T-helper 2 cell (primary cell): ENCODE data around the gene EHD1.

Experiments
- DNase-seq, 5 experiments: peaks; one replicate each; pipeline versions ENCODE4 v3.0.0 to v3.0.0-alpha.2; 2012 to 2022
- total RNA-seq, 2 donors: gene quantifications; one replicate each; lab custom pipeline; 2026; lab: John Stamatoyannopoulos, UW

EHD1 gene
- total RNA-seq, result 339 to 500 reads per million in 2 donors

DNA sequence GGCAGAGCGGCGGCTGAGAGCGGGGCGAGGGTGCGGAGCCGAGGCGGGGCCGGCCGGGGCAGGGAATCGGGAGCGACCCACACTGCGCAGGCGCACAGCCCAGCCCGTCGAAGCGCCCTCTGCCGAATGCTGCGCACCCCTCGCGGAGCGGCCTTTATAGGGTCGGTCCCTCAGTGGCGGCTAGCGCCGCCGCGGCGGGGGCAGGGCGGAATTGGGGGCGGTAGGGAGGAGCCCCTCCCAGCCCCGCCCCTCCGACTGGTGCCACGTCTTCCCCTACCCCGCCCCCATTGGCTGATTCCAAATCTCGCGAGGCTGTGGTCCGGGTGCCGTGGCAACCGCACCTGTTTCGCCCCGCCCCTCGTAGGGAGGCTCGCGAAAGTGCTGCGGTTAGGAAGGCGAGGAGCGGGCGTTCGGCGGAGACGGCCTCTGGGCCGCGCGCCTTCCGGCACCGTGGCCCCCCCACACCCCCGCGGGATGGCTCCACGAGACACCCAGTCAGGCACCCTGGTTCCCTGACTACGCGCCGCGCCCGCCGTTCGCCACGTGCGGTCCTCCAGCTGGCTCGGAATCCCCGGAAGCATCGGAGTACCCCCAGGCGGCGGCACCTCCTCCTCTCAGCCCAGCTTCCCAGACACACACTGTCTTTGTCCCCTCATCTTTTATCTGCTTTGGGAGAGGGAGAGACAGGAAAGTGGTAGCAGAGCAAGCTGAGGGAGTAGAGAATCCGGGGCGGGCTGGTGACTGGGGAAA is at the start of gene EHD1:
TSS of gene EHD1 (minus strand) at position 128 of the 750 bp plus-strand sequence. CDS start 157 bp downstream, outside the sequence.
- DNase-seq, result peak; percentile 99 to 100 (median 99)

DNA sequence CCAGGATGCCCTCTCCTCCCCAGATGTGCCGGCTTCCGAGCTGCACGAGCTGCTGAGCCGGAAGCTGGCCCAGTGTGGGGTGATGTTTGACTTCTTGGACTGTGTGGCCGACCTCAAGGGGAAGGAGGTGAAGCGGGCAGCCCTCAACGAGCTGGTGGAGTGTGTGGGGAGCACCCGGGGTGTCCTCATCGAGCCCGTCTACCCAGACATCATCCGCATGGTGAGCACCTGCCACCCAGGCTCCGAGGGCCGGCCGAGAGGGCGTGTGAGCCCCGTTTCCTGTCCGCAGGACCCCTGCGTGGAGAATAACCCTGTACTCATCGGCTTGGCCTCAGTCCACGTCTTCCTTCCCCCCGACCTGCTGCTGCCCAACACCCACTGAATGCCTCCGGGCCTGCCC is 48.3 kb upstream of the EHD1 start:
- no peak for DNase-seq

DNA sequence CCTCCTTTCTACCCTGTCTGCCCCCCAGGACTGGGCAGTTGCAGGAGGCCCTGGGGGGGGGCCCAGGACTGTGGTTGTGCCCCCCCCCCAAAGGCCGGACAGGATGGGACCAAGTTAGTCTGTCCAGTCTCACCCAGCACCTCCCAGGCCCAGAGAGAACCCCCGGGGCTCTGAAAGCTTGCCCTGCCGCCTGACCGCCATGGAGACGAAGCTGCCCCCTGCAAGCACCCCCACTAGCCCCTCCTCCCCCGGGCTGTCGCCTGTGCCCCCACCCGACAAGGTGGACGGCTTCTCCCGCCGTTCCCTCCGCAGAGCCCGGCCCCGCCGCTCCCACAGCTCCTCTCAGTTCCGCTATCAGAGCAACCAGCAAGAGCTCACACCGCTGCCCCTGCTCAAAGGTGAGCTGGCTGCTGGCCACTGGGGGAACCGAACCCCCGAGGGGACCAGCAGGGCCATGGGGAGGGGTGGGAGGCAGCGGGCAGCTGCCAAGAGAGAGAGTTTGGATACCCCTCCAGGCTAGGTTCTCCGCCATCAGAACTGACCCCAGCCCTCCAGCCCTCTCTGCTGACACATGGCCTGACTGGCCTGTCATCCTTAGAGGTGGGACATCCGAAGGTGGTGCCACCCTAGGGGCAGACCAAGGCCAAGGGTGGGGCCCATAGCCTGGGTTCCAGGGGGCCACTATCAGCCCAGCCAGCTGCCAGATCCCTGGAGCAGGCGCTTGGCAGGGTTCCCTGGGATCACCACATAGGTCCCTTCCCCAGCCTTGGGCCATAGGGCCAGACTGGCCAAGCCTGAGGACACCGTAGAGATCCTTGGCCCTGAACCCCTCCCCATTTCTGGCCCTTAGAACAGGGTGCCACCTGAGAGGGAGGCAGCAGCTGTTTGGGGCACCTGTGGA is 47.4 kb upstream of the EHD1 start:
- no peak for DNase-seq

DNA sequence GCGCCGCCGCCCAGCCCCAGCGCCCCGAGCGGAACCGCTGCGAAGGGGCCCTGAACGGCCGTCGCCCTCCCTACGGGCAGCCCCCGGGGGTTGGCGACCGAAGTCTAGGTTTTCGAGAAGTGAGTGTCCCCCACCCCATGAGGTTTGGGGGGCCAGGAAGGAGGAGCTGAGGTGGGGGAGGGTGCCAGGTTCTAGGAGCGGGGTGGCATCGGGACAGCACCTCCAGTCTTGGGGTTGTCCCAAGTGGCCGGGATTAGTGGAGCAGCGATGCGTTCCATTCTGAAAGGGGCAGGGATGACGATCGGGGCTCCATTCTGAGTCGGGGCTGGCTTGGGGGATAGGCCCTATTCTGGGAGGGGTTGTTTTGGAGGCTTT is 46.5 kb upstream of the EHD1 start:
- DNase-seq, result no peak

DNA sequence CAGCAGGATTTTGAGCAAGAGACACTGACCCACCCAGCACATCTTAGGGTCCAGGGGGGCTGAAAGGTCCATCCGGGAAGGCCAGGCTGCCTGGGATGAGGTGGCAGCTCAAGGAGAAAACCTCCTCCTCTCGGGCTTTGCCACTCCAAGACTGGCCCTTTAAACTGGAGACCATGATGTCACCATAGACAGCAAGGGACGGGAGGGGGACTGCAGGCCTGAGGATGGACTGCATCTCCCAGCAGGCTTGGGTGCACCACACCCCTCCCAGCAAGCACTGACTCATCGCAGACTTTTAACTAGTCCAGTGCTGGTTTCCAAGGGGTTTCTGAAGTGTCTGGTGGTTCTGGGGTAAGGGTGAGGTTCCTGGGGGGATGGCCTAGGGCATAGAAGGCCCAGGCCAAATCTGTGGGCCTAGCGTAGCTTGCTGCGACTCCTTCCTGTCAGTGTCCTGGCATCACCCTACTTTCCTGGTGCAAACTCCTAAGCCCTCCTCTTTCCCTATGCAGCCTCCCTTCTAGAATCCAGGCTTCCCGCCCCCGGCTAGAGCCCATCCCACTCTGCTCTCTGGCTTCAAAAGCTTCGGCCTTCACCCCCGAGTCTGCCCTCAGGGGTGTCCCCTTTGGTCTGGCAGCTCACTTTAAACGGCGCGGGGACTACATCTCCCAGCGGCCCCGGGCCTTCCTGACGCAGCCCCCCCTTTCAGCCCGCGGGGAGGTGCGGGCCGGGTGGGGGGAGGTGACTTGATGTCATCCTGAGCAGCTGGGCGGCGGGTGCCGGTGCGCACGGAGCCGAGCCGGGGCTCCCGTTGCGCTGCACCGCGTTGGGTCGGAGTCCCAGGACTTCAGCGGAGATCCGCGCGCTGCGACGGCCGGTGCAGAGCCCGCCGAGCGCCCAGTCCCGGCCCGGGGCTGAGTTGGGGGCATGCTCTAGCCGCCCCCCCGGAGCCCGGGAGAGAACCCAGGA is 45.8 kb upstream of the EHD1 start, which contains the start of gene PPP2R5B:
TSS of gene PPP2R5B (plus strand) at position 746 of the 966 bp plus-strand sequence. CDS start 1,046 bp downstream, outside the sequence.
- peak; percentile 82 to 96 (median 86) for DNase-seq

DNA sequence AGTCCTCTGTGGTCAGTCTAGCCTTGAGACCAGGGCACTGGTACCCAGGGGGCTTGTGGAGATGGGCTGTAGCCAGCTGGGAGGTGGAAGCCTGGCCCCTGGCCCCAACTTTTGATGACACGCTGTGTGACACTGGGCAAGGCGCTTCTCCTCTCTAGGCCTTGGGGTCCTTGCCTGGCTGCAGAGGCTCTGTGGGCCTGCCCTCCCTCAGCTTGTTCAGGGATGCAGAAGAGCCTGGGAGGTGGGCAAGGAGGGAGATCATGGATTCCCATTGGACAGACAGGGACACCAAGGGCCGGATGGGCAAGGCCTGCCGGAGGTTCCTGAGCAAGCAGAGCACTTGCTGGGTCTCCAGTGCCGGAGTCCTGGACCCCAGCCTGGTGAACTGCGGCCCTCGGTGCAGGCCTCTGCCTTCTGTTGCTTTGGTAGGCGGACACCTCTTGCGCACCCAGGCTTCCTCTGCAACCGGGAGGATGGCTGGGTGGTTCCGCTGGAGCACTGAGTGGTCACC is 44.8 kb upstream of the EHD1 start:
- no peak for DNase-seq

DNA sequence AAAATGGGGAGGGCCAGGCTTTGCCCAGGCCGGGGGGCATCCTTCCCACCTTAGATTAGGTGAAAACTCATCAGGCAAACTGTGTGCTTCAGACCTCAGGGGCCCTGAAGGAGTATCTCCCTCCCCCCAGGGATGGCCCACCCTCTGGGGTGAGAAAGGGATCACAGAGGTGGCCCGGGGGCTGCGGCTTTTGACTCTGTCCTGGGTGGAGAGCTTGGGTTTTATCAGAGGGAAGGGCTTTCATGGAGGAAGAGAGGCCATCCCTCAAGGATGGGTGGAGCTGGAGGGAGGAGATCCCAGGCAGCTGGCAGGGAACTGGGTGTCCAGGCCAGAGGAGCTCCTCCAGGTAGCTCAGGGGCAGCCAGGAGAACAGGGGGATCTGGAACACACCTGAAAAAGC is 43.0 kb upstream of the EHD1 start:
- no peak for DNase-seq

DNA sequence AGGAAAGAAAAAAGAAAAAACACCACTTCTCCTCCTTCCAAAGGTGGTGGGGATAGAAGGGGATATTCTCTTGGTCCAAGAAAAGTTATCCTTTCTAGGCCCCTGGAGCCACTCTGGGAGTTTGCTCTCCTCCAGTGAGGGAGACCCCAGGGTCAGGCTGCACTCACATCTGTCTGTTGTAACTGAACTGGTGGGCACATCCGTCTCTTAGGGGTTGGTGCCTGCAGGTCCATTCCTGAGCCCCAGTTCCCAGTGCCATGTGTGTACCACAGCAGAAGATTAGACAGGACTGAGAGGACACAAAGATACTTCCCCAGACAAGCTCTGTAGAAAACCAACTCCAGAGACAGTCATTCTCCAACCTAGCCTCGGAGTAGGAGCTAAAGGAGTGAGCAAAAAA is 41.7 kb upstream of the EHD1 start:
- DNase-seq, result no peak

DNA sequence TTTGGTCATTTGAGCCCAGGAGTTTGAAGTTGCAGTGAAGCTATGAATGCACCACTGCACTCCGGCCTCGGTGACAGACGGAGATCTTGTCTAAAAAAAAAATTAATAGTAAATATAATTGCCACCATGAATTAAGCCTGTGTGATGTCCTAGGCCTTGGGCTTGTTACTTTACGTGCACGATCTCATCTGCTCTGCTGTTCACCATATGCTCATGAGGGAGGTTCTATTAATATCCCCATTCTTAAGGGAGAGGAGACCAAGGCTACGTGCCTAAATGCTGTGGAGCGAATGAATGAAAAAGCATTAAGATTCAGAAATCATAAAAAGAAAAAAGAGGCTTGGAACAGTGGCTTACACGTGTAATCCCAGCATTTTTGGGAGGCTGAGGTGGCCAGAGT is 41.2 kb upstream of the EHD1 start:
- no peak for DNase-seq

DNA sequence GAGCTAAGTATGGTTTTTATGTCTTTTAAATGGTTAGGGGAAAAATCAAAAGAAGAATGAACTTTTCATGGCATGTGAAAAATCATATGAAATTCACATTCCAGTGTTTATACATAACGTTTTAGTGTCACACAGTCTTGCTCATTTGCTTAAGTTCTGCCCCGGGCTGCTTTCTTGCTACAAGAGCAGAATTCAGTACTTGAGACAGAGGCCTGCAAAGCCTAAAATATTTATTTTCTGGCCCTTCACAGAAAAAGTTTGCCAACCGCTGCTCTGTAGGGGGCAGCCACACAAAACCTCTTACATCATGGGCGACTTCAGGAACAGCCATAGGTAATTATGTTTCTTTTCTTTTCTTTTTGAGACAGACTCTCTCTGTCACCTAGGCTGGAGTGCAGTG is 39.6 kb upstream of the EHD1 start:
- peak in 1 of 5 experiments; percentile 19 for DNase-seq

DNA sequence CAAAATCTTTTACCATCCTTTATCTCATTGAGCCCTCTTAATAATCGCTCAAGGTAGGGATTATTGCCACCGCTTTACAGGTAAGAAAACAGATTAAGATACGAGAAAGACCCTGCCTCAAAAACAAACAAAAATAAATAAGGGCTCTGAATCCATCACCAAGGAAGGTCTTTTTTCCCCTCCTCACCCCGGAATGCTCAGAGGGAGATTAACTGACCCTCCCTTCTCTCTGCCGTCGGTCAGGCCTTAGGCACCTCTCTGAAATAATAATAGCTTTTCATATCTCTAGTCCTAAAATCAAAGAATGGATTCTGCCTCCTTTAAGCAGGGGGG is 39.2 kb upstream of the EHD1 start:
- no peak for DNase-seq

DNA sequence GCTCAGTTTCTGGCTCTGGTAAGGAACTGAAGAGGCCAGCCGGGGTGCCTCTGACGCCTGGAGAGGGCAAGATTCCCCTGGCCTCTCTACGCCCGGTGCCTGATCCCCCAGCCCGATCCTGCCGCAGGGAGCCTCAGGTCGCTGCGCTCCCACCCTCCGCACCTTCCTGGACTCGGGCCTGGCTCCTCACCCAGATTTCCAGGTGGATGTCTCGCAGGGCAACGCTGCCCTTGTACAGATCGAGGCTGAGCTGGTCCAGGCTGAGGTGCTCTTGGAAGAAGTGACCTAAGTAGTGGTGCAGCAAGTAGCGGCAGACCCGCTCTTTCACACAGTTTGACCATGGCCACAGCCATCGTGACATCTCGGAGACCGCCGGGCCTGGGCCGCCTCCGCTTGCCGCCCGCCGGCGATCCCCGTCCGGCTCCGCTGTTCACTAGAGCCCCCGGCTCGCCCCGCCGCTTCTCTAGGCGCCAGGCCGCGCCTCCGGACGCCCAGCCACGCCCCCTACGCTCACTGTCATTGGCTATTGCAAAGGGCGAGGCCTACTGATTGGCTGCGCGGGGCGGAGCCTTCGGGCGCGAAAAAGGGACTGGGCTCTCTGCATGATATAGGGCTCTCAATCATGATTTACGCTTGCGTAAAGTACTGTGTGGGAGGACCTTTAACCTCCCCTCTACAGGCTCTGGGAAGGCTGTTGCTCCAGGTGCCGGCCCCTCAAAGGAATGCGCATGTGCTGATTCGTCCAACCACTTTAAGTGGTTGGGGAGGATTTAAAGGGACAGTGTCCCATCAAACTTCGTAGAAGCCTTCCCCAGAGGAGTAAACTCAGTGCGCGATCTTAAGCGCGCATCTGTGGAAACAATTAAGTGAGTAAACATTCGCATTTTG is 38.6 kb upstream of the EHD1 start, which contains the start of gene ATG2A:
TSS of gene ATG2A (minus strand) at position 435 of the 888 bp plus-strand sequence. CDS start at position 361, 74 bp downstream.
- peak; percentile 96 to 100 (median 98) for DNase-seq

DNA sequence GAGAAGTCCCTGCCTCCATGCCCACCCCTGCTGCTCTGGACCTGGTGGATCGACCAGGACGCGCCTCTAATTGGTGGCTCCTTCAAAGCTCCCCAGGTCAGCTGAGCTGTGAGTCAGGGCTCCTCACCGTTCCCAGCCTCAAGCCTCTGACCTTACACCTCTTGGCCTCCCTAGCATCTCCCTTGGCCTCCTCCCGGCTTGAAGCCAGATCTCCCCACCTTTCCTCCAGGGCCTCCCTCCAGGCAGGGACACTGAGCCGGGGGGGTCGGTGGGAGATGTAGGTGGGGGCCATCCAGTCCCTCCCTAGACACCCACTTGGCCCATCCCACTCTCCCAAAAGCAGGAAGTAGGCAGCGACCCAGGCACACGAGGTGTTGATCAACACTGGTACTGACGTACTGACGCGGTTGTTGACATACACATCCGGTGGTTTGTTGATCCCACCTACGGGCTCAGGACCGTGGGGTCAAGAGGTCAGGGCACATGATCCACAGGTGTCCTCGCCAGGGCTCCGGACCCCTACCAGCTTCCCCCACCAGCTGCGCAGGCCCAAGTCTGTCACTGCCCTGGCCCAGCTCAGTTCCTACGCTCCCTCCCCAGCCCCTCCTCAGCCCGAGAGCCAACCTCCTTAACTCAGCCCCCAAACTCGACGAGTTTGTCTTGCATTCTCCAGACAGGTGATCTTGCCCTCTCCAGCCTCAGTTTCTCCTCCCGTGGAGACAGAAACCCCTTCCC is 37.8 kb upstream of the EHD1 start:
- DNase-seq, result peak in 3 of 5 experiments; percentile 35 to 76 (median 55)

DNA sequence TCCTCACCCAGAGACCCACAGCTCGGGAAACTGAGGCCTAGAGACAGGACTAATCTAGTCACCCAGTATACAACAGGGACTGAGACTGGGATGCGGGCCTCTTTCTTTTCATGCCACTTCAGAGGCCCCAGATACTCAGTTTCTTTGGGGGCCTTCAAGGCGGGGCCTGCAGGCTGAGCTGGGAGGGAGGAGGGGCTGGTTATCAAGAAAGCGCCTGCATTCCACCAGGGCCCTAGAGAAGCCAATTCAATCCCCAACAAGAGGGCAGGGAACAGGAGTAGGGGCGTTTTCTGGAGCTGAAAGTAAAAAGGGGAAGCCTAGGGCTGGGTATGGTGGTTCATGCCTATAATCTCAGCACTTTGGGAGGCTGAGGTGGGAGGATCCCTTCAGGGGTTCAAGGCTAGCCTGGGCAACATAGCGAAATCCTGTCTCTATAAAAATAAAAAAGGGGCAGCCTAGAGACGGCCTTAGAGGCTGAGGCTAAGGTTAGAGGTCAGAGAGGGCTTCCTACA is 37.0 kb upstream of the EHD1 start:
- DNase-seq, result no peak

DNA sequence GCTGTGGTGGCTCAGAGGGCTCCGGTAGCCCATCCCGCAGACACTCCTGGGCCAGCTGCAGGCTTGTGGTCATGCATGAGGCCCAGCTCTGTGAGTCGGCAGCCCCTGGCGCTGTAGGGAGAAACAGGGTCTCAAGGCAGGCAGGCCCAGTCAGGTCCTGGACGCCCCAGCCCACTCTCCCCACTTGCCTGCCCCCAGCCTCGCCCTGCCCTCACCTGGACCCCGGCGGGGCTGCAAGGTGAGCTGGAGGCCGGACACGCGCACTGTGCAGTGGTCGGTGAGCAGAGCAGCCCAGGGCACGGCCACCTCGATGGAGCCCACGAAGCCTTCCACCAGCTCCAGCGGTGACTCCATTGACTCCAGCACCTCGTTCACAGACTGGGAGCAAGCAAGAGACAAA is 35.7 kb upstream of the EHD1 start:
- DNase-seq, result no peak

DNA sequence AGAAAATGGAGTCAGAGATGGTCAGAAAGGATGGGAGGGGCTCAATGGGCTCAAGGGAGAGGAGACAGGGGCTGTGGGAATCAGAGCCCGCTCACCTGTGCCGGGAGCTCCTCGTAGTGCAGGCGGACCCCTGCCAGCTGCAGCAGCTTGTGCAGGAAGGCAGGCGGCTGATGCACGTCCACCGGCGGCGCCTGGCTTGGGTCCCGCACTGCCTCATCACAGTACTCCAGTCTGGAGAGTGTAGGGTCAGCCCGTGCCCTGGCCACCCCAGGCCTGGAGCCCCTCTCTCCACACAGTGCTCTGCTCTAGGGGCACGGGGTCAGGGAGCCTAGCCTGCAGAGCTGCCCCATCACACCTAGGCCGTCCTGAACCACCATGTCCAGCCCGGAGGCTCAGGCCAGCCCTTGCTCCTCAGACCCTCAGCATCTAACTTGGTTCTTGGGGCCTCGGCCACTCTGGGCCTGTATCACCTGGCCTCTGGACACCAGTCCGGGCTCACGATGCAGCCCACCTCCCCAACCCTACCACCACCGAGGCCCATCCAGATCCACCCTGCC is 34.8 kb upstream of the EHD1 start:
- no peak for DNase-seq

DNA sequence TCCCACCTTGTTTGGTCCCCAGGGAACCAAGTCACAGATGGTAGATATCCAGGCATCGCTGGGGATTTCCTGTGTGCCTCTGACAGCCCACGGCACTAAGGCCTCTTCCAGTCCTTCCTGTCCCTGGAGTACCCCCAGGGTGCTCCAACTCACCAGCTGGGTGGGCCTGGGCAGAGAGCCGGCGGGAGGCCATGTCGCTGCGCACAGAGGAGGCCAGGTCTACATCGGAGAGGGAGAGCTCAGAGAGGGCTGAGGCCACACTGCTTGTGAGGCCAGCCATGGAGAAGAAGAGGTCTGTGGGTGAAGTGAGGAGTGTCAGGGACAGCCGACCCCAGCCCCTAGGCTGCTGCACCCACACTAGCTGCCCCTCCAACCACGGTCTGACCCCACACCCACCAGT is 33.3 kb upstream of the EHD1 start:
- DNase-seq, result no peak

DNA sequence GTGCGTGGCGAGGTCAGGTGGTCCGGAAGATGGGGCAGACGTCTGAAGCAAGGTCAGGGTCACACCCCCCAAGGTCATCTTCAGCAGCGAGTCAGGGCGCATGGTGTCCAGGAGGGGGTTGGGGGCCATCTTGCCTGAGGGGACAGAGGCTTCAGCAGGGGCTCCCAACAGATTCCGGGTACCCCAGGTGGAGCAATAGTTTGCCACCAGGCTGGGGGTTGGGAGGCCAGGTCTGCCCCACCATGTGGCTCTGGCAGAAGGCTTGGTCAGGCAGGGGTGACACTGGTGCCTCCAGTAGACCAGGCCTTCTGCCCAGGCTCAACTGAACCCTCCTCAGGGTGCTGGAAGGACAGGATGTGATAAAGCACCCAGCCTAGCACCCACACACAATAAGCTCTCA is 32.7 kb upstream of the EHD1 start:
- no peak for DNase-seq

DNA sequence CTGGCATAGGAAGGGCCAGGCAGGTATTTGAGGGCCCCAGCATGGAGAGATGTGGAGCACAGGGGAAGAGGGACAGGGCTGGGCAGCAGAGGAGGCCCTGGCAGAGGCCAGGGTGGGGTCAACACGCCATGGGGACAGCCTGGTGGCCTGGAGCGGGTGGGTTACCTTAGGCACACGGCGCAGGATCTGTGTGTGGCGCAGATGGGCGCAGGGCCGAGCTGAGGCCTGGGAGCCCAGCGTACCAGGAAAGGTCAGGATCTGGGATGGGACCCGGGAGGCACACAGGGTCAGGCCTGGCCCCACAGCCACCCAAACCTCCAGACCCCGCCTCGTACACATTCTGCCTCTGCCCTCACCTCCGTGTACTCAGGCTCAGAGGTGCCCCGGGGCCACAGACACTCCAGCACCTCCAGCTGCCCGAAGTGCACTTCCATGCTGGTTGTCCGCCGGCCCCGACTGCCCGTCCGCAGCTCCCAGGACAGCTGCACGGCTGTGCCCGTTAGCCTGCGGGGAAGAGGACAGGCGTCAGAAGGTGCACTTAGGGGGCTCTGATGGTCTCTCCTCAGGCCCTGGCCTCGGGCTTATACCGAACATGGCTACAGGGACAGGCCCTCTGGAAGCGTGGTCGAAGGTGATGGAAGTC is 32.2 kb upstream of the EHD1 start:
- no peak for DNase-seq
